ENCODE data around the gene CALML5.

Gene CALML5

DNA sequence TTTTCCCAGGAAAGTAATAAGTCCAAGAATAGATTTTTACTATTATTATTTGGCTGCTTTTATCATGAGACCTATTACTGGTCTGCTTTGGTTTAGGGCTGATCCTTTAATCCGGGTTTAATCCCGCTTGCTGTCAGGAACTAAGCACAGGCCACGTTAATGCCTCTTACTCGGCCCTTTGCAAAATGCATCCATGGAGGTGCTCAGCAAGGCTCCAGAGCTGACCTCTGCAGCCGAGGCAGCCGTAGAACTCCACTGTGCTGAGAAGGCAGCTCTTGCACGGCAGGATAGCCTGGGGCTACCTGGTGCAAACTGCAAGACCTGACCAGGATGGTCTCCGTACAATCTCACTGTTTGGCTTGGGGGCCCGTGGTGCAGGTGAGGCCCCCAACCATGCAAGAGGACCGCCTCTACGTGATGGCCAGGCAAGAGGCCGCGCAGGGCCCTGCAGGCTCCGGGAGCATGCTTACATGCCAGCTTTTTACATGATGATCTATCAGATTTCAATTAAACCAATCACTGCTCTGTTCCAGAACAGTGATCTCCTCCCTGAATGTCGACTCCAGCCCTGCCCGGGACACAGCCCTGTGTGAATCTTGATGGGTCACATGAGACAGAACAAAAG, 15.0 kb upstream of the CALML5 start:
- DNase-seq, result no peak

DNA sequence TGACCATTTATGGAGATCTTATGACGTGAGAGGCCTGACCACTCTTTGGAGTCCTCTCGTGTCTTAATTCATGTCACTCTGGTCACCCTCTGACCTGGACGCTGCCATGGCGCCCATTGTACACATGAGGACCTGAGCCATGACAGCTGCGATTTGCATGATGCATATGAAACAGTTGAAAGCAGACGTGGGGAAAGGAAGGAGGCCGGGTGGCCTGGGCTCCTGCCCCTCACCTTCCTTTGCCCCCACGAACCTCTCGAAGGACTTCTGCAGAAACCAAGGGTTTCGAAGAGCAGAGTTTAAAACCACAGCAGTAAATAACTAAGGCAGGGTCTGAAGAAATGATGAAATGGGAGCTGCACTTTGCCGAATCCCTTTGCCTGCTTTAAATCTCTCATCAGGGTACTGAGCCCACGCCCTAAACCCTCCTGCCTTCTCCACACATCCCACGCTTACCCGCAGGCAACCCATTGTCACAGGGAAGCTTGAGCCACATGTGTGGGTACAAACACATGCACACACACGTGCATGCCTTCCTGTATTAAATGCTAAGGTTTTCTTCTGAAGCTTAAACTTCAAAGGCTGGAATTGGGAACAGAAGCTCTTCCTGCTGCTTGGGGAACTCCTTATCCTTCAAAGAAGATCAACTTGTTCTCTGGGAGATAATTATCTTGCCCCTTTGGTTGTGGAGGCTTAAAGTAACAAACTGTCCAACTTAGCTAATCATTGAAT, 13.7 kb upstream of the CALML5 start:
- DNase-seq, result no peak

GRCh38 chr10:5512331-5512730, 13.0 kb upstream of the CALML5 start:
- no peak for DNase-seq

DNA sequence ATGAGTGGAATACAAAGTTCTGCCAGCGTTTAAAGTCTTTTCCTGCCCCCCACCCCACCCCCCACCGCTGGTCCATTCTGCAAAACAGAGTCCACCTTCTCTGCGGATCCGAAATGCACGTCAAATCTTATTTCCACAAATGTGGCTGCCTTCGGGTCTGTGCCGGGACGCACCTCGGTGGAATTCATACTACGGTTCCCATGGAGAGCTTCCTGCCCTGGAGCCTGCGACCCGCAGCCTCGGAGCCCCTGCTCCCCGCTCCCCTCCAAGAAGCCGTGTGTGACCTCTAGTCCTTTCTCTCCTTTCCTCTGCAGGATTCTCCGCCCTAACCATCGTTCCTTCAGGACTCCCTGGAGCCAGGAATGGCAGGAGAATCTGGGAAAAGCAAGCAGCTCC, 12.5 kb upstream of the CALML5 start:
- DNase-seq, result no peak

DNA sequence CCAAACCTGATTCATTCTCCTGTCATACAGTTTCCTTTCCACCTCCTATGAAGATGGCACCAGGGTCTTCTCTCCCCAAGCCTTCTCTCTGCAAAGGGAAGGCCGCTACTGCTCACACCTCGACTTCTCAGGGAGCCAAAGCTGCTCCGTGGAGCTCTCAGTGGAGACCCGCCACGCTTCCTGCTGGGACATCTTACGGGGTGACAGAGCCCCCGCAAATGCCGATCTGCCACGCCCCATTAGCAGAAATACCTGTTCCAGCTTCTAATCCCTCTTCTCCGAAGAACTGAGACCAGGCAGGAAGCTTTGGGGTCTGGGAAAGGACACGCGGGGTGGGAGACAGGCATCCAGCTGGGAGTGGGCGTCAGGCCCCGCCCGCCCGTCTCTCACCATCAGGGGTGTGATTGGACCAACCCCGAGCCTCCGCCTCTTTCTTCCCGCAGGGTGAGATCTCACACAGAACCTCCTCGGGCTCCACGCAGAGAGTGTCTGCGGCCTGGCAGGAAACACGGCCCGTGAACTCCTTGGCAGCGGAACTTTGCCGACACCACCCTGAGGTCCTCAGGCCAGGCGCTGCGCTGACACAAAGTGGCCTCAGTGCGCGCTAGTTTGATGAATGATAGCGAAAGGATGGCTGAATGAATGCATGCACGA, 12.0 kb upstream of the CALML5 start:
- DNase-seq, result no peak

GRCh38 chr10:5510281-5511072, 11.1 kb upstream of the CALML5 start:
- no peak for DNase-seq

GRCh38 chr10:5509691-5510090, 10.3 kb upstream of the CALML5 start:
- no peak for DNase-seq

GRCh38 chr10:5509236-5509635, 9.9 kb upstream of the CALML5 start:
- DNase-seq, result no peak

DNA sequence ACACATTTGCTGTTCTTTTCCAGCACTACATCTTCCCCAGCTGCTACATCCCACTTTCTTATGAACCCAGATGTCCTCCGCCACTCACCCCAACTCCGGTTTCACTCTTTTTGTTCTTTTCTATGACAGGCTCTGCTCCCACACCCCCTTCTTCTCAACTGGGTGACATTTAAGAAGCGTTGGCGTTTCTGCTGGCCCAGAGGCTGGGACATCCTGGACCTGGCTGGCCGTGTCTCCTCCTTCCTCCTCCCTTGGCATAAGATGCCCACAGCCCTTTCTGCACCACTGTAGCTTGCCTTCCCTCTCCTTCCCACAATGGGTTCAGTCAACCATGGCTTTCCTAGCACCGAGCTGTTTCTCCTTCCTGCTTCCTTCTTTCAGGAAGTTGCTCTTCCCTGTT, 9.4 kb upstream of the CALML5 start:
- DNase-seq, result no peak

GRCh38 chr10:5508161-5508604, 8.8 kb upstream of the CALML5 start:
- DNase-seq, result no peak

- no peak for DNase-seq
Observed at GRCh38 chr10:5507649-5508131, 8.3 kb upstream of the CALML5 start.

- no peak for DNase-seq
Observed at GRCh38 chr10:5506751-5507648, 7.6 kb upstream of the CALML5 start.

DNA sequence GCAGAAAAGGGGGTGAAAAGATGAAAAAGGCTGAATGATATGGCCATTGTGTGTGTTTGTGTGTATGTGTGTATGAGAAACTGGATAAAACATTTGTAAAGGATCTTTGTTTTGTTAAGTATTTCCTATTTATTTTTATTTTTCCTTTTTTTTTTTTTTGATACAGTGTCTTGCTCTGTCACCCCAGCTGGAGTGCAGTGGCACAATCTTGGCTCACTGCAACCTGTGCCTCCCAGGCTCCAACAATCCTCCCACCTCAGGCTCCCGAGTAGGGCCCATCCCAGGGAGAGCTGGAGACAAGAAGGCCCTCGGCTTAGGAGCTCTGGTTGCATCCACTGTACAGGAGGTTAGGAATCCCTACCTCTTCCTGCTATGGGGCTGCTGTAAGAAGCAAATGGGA, 6.9 kb upstream of the CALML5 start:
- DNase-seq, result no peak

DNA sequence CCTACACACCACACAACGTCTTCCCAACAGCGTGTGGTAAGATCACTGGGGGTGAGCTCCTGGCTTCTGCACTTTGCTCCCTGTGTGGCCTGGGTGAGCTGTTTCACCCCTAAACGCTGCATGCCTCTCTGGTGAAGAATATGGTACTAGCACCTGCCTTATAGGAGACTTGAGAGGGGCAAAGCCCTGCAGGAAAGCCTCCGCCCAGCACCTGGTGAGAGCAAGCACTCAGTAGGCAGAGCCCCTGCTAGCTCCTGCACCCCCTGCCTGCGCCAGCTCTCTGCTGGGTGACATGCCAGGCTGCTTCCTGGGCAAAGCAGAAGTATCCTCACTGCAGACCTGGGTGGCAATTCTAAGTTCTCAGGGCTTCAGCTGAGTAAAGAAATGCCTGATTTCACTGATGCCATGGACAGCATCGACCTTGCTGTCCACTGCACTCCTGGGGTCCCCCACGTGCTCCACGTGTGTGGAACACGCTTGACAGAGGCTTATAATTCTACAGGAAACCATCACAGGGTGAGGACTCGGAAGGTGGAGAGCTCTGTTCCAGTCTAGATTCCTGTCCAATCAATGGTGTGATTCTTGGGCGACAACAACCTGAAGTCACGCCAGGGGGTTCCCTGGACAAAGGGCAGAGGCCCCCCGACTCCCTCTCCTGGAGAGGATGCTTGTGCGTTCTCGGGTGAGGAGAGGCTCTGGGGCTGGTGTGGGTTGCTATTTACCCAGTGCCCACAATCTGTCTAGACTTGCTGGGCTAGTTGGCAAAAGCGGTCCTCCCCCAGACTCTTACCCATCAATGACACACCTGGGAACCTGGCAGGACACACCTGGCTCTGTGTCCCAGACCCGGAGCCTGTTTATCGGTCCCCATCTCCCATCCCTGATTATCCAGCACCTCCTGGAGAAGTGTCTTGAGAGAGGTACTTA, 5.0 kb upstream of the CALML5 start:
- no peak for DNase-seq

- DNase-seq, result no peak
Observed at GRCh38 chr10:5503477-5503835, 4.1 kb upstream of the CALML5 start.

DNA sequence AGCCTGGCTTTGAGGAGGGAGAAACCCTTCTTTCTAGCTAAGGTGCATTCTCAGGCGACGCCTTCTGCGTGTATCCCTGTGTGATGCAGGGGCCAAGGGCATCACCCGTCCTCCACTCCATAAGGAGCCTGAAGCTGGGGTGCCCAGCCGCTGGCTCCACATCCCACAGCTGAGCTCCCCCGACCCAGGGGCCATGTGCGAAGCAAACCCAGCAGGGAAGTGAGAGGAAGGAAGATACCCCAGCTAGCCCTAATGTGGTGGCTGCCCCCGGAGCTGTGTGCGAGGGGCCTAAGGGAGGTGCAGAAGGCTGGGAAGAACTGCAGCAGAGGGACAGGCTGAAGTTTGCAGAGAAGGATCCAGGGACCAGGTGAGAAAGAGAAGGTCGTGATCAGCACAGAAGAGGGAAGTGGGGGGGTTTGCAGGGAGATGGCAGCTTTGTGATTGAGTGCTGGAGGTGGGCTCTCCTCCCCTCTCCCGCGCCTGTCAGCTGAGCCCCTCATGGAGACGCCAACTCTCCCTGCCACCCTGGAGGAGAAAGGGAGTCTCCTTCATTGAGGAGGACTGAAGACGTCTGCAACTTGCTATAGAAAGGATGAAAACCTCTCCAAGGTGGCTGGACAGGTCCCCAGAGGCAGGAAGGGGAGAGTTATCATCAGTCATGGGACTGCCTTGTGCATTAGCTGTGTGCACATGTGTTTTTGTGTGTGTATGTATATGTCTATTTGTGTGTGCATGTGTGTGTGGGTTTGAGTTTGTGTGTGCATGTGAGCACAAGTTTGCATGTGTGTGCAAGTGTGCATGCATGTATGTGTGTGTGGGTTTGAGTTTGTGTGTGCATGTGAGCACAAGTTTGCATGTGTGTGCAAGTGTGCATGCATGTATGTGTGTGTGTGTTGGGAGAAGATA, 3.5 kb upstream of the CALML5 start:
- no peak for DNase-seq

DNA sequence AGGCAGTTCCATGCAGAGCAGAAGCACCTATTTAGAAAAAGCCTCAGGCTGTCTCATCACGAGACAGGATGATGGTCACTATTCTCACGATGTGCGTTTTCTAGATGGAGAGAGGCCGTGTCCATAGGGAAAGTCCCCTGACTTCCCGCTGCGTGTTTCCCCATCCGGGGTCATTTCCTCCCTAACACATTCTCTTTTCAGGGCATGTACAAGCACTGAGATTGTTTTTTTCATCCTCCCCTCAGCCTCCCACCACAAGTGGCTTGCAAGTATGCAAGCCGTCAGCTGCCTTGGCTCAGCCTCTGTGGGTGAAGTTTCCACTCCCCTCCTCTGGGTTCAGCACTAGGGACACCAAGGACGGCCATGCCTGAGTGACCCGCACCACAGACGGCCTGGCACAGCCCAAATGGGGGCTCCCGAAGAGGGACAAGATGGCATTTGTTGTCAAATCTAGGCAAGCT, 2.7 kb upstream of the CALML5 start:
- no peak for DNase-seq

DNA sequence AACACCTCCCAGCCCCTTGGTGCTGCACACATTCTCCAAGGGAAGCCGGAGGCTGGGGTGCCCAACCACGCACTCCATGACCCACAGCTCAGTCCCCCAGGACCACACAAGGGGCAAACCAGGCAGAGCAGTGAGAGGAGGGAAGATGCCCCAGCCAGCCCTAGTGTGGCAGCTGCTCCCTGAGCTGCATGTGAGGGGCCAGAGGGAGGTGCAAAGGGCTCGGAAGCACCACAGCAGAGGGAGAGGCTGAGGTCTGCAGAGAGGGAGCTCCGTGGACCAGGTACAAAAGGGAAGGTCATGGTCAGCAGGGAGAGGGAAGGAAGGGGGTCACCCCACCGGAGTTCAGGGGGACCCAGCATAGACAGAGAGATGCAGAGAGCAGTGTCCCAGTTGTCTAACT, 1.5 kb upstream of the CALML5 start:
- DNase-seq, result no peak

- DNase-seq, result no peak
Observed at GRCh38 chr10:5500162-5500670, 846 bp upstream of the CALML5 start.

Data from CD4-positive, alpha-beta T cell treated with Interleukin-21 for 1 hour (primary cell).